OCI-LY3 (cell line): ENCODE results near the gene VPS35.

Source experiments
- H2AFZ ChIP-seq: fragments of 200-600, 300-600 bp; shearing (Covaris generic); 2 replicates; pipeline ENCODE4 v1.6.0; 2014; ENCODE audit warnings: antibody characterized with exemption, low read depth, low read length
- H3K27ac ChIP-seq: fragments of 200-600, 300-600 bp; sonication (generic); 2 replicates; pipeline ENCODE4 v1.5.1; 2014; ENCODE audit warnings: mild to moderate bottlenecking, low read length, moderate library complexity, mixed read lengths
- H3K27me3 ChIP-seq: fragments of 200-600, 300-600 bp; sonication (generic); 2 replicates; pipeline ENCODE4 v1.6.1; 2014; ENCODE audit warnings: low read depth, low read length, mixed read lengths
- H3K36me3 ChIP-seq: fragments of 200-600, 300-600 bp; sonication (generic); replicated peaks from 2 replicates; pipeline ENCODE3; 2014; ENCODE audit warnings: low read depth, low read length, mixed read lengths
- H3K4me1 ChIP-seq: fragments of 300-600, 200-600 bp; sonication (generic); 2 replicates; pipeline ENCODE4 v1.6.1; 2014; ENCODE audit warnings: low read length, mixed read lengths
- H3K4me2 ChIP-seq: fragments of 200-600, 300-600 bp; sonication (generic); 2 replicates; pipeline ENCODE4 v1.6.1; 2014; ENCODE audit warnings: low read length, mixed read lengths
- H3K4me3 ChIP-seq: fragments of 300-600, 200-600 bp; sonication (generic); 2 replicates; pipeline ENCODE4 v1.5.1; 2014; ENCODE audit warnings: antibody characterized with exemption, mild to moderate bottlenecking, low read length, moderate library complexity
- H3K79me2 ChIP-seq: fragments of 300-600, 200-600 bp; shearing (Covaris generic); 2 replicates; pipeline ENCODE4 v1.6.1; 2014; ENCODE audit warnings: mild to moderate bottlenecking, low read length, mixed read lengths
- H3K9ac ChIP-seq: fragments of 300-600, 200-600 bp; shearing (Covaris generic); 2 replicates; pipeline ENCODE4 v1.6.0; 2014; ENCODE audit warnings: mild to moderate bottlenecking, low read length, moderate library complexity
- H3K9me3 ChIP-seq: fragments of 200-600, 300-600 bp; shearing (Covaris generic); 2 replicates; pipeline ENCODE4 v1.6.1; 2014; ENCODE audit warnings: low read length, mixed read lengths; ENCODE audit not compliant: insufficient read depth
- H4K20me1 ChIP-seq: fragments of 200-600, 300-600 bp; sonication (generic); 2 replicates; pipeline ENCODE4 v1.6.1; 2016; ENCODE audit warnings: low read length, mixed read lengths; ENCODE audit not compliant: insufficient read depth
- EZH2phosphoT487 ChIP-seq: fragments of 200-600 bp; shearing (Covaris generic); IDR thresholded peaks from 2 replicates; pipeline ENCODE4 v1.6.1; 2018; ENCODE audit warnings: antibody characterized with exemption, mixed run types, low read depth
- TF ChIP-seq, protein P1 (sequence below): fragments of 200-600, 300-600 bp; sonication (generic); IDR thresholded peaks from 2 replicates; pipeline ENCODE4 v1.5.1; 2014; ENCODE audit warnings: antibody characterized with exemption, low read length, low read depth

Gene VPS35

DNA sequence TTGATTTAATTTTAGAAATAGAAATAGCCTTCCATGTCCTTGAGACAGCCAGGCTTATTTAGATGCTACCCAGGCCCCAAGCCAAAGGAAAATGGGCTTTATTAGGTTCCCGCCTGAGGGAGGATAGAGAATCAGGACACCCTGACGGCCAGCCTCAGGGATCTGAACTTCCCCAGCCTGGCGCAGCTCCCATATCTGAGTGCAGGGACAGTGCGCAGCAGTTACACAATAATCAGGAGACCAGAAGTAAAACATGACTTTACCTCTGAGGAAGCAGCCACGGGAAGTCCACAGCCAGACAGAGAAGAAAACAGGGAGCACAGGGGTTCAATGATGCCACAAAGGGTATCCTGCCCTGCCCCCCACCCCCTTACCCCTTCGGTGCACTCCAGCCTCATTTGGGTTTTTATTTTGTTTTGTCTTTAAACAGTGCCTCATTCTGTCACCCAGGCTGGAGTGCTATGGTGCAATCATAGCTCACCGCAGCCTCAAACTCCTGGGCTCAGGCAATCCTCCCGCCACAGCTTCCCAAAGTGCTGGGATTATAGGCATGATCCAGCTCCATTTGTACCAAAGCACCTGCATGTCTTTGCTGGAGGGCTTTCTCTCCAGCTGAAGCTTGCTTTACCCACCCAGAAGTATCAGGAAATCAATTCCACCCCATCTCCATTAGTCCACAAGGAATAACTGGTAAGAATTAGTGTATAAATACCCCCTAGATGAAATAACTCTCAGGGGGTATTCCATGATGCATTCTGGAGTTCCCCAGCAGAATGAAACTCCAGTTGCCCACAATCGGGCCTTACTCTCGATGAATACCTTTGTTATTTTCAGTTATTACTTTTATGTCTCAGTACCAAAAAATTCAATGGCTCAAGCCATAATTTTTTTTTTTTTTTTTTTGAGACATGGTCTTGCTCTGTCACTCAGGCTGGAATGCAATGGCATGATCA is 22.4 kb upstream of the VPS35 start:
- Histone ChIP-seq H3K4me3 (no peak overlapping the region), H3K27me3 (0 out of 2 replicates have a peak, but pooled peaks cover 3% of the 10 kb centered on the region), H3K4me2 (peak overlapping the region; percentile 27; the same call in 1 of the 2 replicates), H3K4me1 (peaks cover 33% of the 10 kb centered on the region), H3K27ac (no peak overlapping the region), H4K20me1 (no peaks in the 10 kb centered on the region), H3K36me3 (no peaks in the 10 kb centered on the region), H3K9ac (no peak overlapping the region), H3K79me2 (no peaks in the 10 kb centered on the region), H2AFZ (no peak overlapping the region), H3K9me3 (no peaks in the 10 kb centered on the region)
- TF ChIP-seq EZH2phosphoT487, result no peak
- TF ChIP-seq, protein P1, sequence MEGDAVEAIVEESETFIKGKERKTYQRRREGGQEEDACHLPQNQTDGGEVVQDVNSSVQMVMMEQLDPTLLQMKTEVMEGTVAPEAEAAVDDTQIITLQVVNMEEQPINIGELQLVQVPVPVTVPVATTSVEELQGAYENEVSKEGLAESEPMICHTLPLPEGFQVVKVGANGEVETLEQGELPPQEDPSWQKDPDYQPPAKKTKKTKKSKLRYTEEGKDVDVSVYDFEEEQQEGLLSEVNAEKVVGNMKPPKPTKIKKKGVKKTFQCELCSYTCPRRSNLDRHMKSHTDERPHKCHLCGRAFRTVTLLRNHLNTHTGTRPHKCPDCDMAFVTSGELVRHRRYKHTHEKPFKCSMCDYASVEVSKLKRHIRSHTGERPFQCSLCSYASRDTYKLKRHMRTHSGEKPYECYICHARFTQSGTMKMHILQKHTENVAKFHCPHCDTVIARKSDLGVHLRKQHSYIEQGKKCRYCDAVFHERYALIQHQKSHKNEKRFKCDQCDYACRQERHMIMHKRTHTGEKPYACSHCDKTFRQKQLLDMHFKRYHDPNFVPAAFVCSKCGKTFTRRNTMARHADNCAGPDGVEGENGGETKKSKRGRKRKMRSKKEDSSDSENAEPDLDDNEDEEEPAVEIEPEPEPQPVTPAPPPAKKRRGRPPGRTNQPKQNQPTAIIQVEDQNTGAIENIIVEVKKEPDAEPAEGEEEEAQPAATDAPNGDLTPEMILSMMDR, result no peak

DNA sequence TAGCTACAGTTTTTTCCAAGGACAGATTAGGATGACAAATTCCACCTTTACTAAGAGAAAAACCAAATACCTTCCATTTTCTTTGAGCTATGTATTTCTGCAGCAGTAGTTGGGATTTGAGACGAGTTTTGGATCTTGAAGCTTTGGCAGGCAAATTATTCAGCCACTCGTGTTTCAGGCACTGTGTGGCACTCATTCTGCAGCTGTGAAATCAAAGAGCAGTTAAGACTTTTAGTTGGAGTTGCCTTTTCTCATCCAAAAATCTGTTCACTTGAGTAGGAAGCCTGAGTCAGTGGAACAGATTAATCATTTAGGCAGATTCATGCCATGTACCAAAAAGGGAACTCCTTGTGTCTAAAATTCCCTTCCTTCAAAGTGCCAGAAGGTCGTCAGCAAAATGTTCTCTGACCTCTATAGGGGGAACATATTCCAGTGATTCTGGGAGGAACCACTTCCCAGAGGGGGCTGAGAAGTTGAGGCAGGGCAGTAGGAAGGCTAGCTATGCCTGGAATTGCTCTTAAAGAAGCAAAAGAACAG is 20.6 kb upstream of the VPS35 start:
- TF ChIP-seq, protein P1, result no peak
- peaks cover 33% of the 10 kb centered on the region for H3K4me1 ChIP-seq

DNA sequence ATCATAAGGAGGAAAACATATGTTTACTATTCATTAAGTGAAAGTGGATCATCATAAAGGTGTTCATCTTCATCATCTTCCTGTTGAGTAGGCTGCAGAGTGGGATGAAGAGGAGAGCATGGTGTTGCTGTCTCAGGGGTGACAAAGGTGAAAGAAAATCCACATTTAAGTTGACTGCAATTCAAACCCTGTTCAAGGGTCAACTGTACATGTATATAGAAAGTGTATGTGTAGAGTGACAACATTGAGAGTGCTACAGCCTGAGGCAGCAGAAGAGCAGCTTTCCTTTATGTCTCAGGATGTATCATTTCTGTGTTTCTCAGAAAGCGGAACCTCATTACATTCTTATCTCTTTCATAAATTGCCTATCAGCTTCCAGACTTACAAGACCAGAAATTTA is 17.7 kb upstream of the VPS35 start:
- peaks cover 10% of the 10 kb centered on the region for H3K4me1 ChIP-seq
- TF ChIP-seq EZH2phosphoT487, result no peak
- TF ChIP-seq, protein P1, result no peak
- peaks cover 13% of the 10 kb centered on the region for H3K36me3 ChIP-seq
- H3K4me3 ChIP-seq, result no peak overlapping the region
- H3K9me3 ChIP-seq, result no peaks in the 10 kb centered on the region
- 0 out of 2 replicates have a peak, but pooled peaks cover 3% of the 10 kb centered on the region for H3K27me3 ChIP-seq
- H2AFZ ChIP-seq, result no peak overlapping the region
- H4K20me1 ChIP-seq, result no peaks in the 10 kb centered on the region
- H3K27ac ChIP-seq, result no peak overlapping the region
- H3K9ac ChIP-seq, result no peak overlapping the region
- no peak overlapping the region for H3K4me2 ChIP-seq
- no peaks in the 10 kb centered on the region for H3K79me2 ChIP-seq

More for the DNA sequence above, 20.6 kb upstream of the VPS35 start:
- no peak overlapping the region for H3K4me2 ChIP-seq
- no peak overlapping the region for H3K27ac ChIP-seq
- H2AFZ ChIP-seq, result no peak overlapping the region
- no peak overlapping the region for H3K4me3 ChIP-seq
- H3K27me3 ChIP-seq, result 0 out of 2 replicates have a peak, but pooled peaks cover 3% of the 10 kb centered on the region
- no peaks in the 10 kb centered on the region for H3K36me3 ChIP-seq
- no peaks in the 10 kb centered on the region for H3K9me3 ChIP-seq
- H4K20me1 ChIP-seq, result no peaks in the 10 kb centered on the region
- no peak overlapping the region for H3K9ac ChIP-seq
- H3K79me2 ChIP-seq, result no peaks in the 10 kb centered on the region

DNA sequence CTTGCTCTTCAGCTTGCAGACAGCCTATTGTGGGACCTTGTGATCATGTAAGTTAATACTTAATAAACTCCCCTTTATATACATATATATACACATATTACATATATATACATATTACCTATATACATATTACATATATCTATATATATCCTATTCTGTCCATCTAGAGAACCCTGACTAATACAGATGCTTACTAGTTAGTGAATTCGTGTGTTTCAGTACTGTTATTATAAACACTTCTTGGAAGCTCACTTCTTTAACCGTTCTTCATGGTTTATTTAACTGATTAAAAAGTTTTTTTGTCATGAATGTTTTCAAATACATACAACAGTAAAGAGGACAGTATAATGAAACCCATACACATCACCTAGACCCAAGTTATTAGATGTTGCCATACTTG is 13.1 kb upstream of the VPS35 start:
- H3K4me3 ChIP-seq, result no peak overlapping the region
- H3K27ac ChIP-seq, result no peak overlapping the region
- H3K27me3 ChIP-seq, result no peaks in the 10 kb centered on the region
- TF ChIP-seq, protein P1, result no peak
- TF ChIP-seq EZH2phosphoT487, result no peak
- H3K4me1 ChIP-seq, result no peaks in the 10 kb centered on the region; the same call in 1 of the 2 replicates
- no peak overlapping the region for H2AFZ ChIP-seq
- peaks cover 34% of the 10 kb centered on the region for H3K36me3 ChIP-seq
- H3K9me3 ChIP-seq, result no peaks in the 10 kb centered on the region
- H3K79me2 ChIP-seq, result no peaks in the 10 kb centered on the region
- no peak overlapping the region for H3K9ac ChIP-seq
- H4K20me1 ChIP-seq, result no peaks in the 10 kb centered on the region
- no peak overlapping the region for H3K4me2 ChIP-seq
